K562 (cell line): ENCODE results near the gene NFIC. TPM values are rescaled to one million over a fixed set of nuclear protein-coding genes. Genes with fewer than 3 reads are reported as not detected.

Source experiments
- E4F1 ChIP-seq: fragments of 250-450 bp; sonication (Bioruptor Pico); IDR thresholded peaks from 2 replicates; pipeline ENCODE4 v1.5.0; 2021; ENCODE audit warnings: mild to moderate bottlenecking, borderline replicate concordance
- EP400 ChIP-seq: fragments of 450-650 bp; IDR thresholded peaks from 2 replicates; pipeline ENCODE4 v1.6.1; 2017; ENCODE audit warnings: antibody characterized with exemption, mild to moderate bottlenecking, moderate library complexity
- KLF10 ChIP-seq: fragments of 250-450 bp; sonication (Bioruptor Pico); IDR thresholded peaks from 2 replicates; pipeline ENCODE4 v1.6.1; 2021; ENCODE audit warnings: matching md5 sums
- NFIC ChIP-seq: fragments of 450-650 bp; IDR thresholded peaks from 2 replicates; pipeline ENCODE4 v1.6.1; 2017; ENCODE audit warnings: mild to moderate bottlenecking, inconsistent platforms
- NR2C2 ChIP-seq, 2 experiments: fragments of 200-800 bp in 1 of 2; sonication (Bioruptor generic) in 1 of 2; sonication (generic) in 1 of 2; formaldehyde crosslinking in 1 of 2; IDR thresholded peaks; 2 replicates each; pipeline versions ENCODE4 v1.6.1 to v1.8.0; 2016 to 2022; ENCODE audit warnings: mild to moderate bottlenecking in 1 of 2, missing compliant biosample characterization in 1 of 2, missing genetic modification characterization in 1 of 2, missing genetic modification reagents in 1 of 2
- U2AF1 ChIP-seq: fragments of 200-400 bp; formaldehyde crosslinking; optimal IDR thresholded peaks from 2 replicates; pipeline ENCODE3; 2017; ENCODE audit warnings: mild to moderate bottlenecking, low read depth, low read length, moderate library complexity
- ZNF232 ChIP-seq: sonication (generic); formaldehyde crosslinking; IDR thresholded peaks from 2 replicates; pipeline ENCODE4 v1.8.0; 2022; ENCODE audit warnings: mild to moderate bottlenecking, missing genetic modification reagents
- polyA plus RNA-seq, 8 experiments: library from polyadenylated mRNA; depleted of rRNA in 4 of 8; stranded (reverse) in 5 of 8; unstranded in 3 of 8; fragments of >200 nt; fragmentation: Nextera tagmentation in 2 of 8; fragmentation: Illumina TruSeq in 1 of 8; extraction: Ambion mirVana in 2 of 8; extraction: Trizol in 1 of 8; gene quantifications; 2 replicates each; pipeline versions ENCODE4 v1.2.1 to v1.2.3, GENCODE V29; 2011 to 2014; ENCODE audit warnings: inconsistent platforms in 1 of 8, missing spikeins in 1 of 8
- total RNA-seq, 7 experiments: library from RNA; depleted of rRNA in 6 of 7; stranded (reverse); fragments of >200 nt in 6 of 7; fragmentation: Illumina TruSeq in 2 of 7; extraction: Trizol in 2 of 7; gene quantifications; 2 replicates each; pipeline versions ENCODE4 v1.2.1 to v1.2.3, GENCODE V29; 2011 to 2021; ENCODE audit warnings: low replicate concordance in 1 of 7
- TF ChIP-seq, protein P1 (sequence below): sonication (generic); formaldehyde crosslinking; IDR thresholded peaks from 2 replicates; pipeline ENCODE4 v1.8.1; 2023; ENCODE audit warnings: missing genetic modification reagents, mild to moderate bottlenecking, borderline replicate concordance
- TF ChIP-seq, protein P2 (sequence below): fragments of 250-450 bp; sonication (Bioruptor Pico); IDR thresholded peaks from 2 replicates; pipeline ENCODE4 v1.8.0; 2021; ENCODE audit warnings: moderate library complexity, mild to moderate bottlenecking, inconsistent platforms

NFIC gene
- total and polyA plus RNA-seq, 9 of the 15 experiments (the other 6 are each of a cell fraction or from before 2014, with no cell fraction given): 0.71 to 62.1 (median 6.9) TPM

DNA sequence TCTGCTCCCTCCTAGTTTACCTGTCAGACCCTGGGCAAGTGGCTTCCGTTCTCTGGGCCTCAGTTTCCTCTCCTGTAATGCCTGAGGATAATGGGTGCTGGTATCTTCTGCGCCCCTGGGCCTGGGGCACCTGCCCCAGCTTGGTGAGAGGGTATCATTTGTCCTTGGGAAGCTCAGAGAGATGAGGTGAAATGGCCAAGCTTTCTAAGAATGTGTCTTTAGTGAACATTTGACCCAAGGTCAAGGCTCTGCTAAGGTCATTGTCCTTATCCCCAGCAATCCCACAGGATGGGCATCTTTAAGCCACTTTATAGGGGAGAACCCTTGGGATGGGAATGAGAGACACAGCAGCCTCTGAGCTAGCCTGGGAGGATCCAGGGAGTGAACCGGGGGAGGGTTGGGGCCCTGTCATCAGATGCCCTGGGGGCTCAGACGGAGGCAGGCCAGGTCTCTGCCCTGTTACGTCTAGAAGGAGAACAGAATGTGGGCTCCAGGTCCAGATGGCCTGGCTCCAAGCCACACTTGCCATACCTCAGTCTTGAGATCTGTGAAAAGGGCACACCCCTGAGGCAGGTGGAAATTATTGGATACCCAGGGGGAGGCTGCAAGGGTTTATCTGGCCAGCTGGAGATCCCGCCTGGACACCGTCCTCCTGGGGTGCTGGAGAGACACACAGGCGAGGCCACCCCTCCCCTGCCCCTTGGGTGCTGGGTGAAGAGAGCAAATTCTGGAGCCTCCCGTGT lies 1.1 kb upstream of the NFIC start (continued):
- TF ChIP-seq, protein P1, sequence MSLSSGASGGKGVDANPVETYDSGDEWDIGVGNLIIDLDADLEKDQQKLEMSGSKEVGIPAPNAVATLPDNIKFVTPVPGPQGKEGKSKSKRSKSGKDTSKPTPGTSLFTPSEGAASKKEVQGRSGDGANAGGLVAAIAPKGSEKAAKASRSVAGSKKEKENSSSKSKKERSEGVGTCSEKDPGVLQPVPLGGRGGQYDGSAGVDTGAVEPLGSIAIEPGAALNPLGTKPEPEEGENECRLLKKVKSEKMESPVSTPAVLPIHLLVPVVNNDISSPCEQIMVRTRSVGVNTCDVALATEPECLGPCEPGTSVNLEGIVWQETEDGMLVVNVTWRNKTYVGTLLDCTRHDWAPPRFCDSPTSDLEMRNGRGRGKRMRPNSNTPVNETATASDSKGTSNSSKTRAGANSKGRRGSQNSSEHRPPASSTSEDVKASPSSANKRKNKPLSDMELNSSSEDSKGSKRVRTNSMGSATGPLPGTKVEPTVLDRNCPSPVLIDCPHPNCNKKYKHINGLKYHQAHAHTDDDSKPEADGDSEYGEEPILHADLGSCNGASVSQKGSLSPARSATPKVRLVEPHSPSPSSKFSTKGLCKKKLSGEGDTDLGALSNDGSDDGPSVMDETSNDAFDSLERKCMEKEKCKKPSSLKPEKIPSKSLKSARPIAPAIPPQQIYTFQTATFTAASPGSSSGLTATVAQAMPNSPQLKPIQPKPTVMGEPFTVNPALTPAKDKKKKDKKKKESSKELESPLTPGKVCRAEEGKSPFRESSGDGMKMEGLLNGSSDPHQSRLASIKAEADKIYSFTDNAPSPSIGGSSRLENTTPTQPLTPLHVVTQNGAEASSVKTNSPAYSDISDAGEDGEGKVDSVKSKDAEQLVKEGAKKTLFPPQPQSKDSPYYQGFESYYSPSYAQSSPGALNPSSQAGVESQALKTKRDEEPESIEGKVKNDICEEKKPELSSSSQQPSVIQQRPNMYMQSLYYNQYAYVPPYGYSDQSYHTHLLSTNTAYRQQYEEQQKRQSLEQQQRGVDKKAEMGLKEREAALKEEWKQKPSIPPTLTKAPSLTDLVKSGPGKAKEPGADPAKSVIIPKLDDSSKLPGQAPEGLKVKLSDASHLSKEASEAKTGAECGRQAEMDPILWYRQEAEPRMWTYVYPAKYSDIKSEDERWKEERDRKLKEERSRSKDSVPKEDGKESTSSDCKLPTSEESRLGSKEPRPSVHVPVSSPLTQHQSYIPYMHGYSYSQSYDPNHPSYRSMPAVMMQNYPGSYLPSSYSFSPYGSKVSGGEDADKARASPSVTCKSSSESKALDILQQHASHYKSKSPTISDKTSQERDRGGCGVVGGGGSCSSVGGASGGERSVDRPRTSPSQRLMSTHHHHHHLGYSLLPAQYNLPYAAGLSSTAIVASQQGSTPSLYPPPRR (CRISPR knock-in tag): no peak
- TF ChIP-seq KLF10 (CRISPR knock-in tag): no peak
- TF ChIP-seq NFIC: peak; percentile 55
- TF ChIP-seq, protein P2, sequence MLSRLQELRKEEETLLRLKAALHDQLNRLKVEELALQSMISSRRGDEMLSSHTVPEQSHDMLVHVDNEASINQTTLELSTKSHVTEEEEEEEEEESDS (CRISPR knock-in tag): no peak
- TF ChIP-seq E4F1: no peak
- TF ChIP-seq U2AF1: no peak
- no peak for TF ChIP-seq ZNF232
- no peak for TF ChIP-seq EP400
- no peak for TF ChIP-seq NR2C2 (CRISPR knock-in tag; IDR thresholded peaks at IDR 0.05)
- TF ChIP-seq NR2C2 (tag; IDR thresholded peaks at IDR 0.05): no peak
- TF ChIP-seq, all 486 proteins: peak for 34
